Measurements from ENCODE around the gene POLE3. TPM values are rescaled to one million over a fixed set of nuclear protein-coding genes. Genes with fewer than 3 reads are reported as not detected.

The POLE3 gene
- total and polyA plus RNA-seq, 2 donors (not counting 1 experiment from before 2014, with no cell fraction given) = 50.3 to 60.7 TPM

DNA sequence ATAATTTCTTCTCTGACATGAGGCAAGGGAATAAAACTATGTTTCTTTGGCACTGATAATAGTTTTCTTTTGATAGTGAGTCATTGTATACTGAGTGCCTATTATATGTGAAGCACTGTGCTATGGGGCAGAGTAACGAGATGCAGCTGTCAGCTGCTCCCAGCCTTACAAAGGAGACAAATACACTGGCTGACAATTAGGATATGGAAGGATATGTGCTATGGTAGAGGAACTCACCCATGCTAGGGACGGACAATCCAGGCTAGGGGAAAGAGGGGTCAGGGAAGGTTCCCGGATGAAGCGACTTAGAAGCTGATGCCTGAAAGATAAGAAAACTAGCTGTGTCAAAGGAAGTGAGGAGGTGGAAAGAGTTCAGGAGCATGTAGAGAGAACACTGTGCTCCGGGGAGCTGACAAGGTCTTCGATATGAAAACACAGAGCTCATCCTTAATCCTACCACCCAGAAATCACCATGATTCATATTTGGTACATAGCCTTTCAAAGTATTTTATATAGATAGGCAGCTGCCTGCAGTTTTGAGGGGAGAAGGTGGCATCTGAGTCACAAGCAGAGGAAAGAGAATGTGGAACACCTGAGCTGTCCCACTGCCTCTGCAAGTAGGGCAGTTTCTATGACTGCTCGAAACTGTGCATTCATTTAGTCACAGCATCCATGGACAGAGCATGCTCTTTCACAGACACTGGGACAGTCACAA is 49.0 kb downstream of the POLE3 start:
- no peak overlapping the region for H2AFZ ChIP-seq (ENCODE audit: insufficient read depth, low read depth, low read length, poor library complexity, severe bottlenecking)
- TF ChIP-seq, protein P1, sequence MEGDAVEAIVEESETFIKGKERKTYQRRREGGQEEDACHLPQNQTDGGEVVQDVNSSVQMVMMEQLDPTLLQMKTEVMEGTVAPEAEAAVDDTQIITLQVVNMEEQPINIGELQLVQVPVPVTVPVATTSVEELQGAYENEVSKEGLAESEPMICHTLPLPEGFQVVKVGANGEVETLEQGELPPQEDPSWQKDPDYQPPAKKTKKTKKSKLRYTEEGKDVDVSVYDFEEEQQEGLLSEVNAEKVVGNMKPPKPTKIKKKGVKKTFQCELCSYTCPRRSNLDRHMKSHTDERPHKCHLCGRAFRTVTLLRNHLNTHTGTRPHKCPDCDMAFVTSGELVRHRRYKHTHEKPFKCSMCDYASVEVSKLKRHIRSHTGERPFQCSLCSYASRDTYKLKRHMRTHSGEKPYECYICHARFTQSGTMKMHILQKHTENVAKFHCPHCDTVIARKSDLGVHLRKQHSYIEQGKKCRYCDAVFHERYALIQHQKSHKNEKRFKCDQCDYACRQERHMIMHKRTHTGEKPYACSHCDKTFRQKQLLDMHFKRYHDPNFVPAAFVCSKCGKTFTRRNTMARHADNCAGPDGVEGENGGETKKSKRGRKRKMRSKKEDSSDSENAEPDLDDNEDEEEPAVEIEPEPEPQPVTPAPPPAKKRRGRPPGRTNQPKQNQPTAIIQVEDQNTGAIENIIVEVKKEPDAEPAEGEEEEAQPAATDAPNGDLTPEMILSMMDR (IDR thresholded peaks at IDR 0.05) = no peak
- TF ChIP-seq EZH2 (IDR thresholded peaks at IDR 0.05; ENCODE audit: borderline replicate concordance, insufficient read depth, low read depth, low read length, poor library complexity, severe bottlenecking) = no peak

DNA sequence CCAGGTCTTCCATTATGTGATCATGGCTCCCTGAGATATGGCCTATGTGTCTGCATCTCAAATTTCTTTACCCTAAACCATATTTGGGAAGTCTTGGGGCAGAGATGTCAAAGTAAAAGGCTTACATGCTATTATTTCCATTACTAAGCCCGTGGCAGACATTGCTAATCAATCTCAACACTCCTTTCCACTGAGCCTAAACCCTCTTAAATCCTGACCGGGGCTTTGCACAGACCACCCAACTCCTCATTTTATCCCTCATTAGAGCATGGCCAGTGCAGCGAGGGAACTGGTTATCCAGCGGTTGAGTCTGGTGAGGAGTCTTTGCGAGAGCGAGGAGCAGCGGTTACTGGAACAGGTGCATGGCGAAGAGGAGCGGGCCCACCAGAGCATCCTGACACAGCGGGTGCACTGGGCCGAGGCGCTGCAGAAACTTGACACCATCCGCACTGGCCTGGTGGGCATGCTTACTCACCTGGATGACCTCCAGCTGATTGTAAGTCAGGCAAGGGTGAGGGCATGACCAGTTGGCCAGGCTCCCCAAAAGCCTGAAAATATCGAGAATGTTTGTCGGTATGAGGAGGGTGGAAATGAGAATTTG is 50.1 kb downstream of the POLE3 start:
- POLR2A ChIA-PET = no interaction called here
- Histone ChIP-seq H3K79me2 (ENCODE audit: control insufficient read depth, insufficient read depth, low read length) (no peaks in the 10 kb centered on the region), H3K9me3 (ENCODE audit: control extremely low read depth in 1 of 3, control insufficient read depth in 2 of 3, insufficient read depth in 1 of 3, low read length in 2 of 3) (no peaks in the 10 kb centered on the region), H3K36me3 (replicated peaks in 1 of 2; ENCODE audit: control extremely low read depth in 1 of 2, control insufficient read depth in 1 of 2, extremely low read depth in 1 of 2, insufficient read depth in 2 of 2, low read length in 1 of 2) (no peaks in the 10 kb centered on the region), H3K4me3 (ENCODE audit: control extremely low read depth in 1 of 5, extremely low read depth in 1 of 5, insufficient read depth in 1 of 5, low read depth in 2 of 5, low read length in 4 of 5) (no peak overlapping the region), H3K9ac (ENCODE audit: low read length) (no peak overlapping the region), H2AFZ (ENCODE audit: insufficient read depth, low read depth, low read length, poor library complexity, severe bottlenecking) (no peak overlapping the region), H3K4me1 (ENCODE audit: control insufficient read depth in 2 of 2, insufficient read depth in 2 of 2, low read length in 2 of 2) (no peaks in the 10 kb centered on the region), H3K4me2 (replicated peaks; ENCODE audit: low read depth, low read length, poor library complexity, severe bottlenecking) (no peak overlapping the region), H3K27me3 (replicated peaks in 1 of 4; ENCODE audit: control extremely low read depth in 1 of 4, control insufficient read depth in 3 of 4, insufficient read depth in 4 of 4, low read length in 3 of 4) (no peaks in the 10 kb centered on the region), H3K27ac (ENCODE audit: low read length in 2 of 2) (no peak overlapping the region), H4K20me1 (ENCODE audit: control insufficient read depth, insufficient read depth, low read length, poor library complexity, severe bottlenecking) (no peaks in the 10 kb centered on the region)
- Mint-ChIP-seq H3K4me3 (no peak overlapping the region), H3K4me1 (no peaks in the 10 kb centered on the region), H3K9me3 (ENCODE audit: insufficient read depth) (no peaks in the 10 kb centered on the region), H3K27ac (no peak overlapping the region), H3K27me3 (peaks cover 4% of the 10 kb centered on the region)
- DNase-seq = no peak
- ATAC-seq (ENCODE audit: low read depth) = no peak
- intact Hi-C loops (cut with micrococcal nuclease) = no loop called here
- TF ChIP-seq, protein P1 (IDR thresholded peaks at IDR 0.05) = no peak
- no peak for TF ChIP-seq EZH2 (IDR thresholded peaks at IDR 0.05; ENCODE audit: borderline replicate concordance, insufficient read depth, low read depth, low read length, poor library complexity, severe bottlenecking)
- CTCF ChIA-PET = no interaction called here
- WGBS (ENCODE audit: insufficient coverage) = 98% methylated on average over 13 of the region's 15 CpGs

More for the DNA sequence above, 49.0 kb downstream of the POLE3 start:
- Mint-ChIP-seq H3K4me3 (no peak overlapping the region), H3K4me1 (no peaks in the 10 kb centered on the region), H3K27ac (no peak overlapping the region), H3K27me3 (peaks cover 4% of the 10 kb centered on the region), H3K9me3 (ENCODE audit: insufficient read depth) (no peaks in the 10 kb centered on the region)
- ATAC-seq (ENCODE audit: low read depth) (no peak), DNase-seq (no peak)
- intact Hi-C loops (cut with micrococcal nuclease) = no loop called here
- 93% methylated on average over 4 of the region's 7 CpGs for WGBS (ENCODE audit: insufficient coverage)
- ChIA-PET CTCF (no interaction called here), POLR2A (no interaction called here)
- Histone ChIP-seq H3K9me3 (ENCODE audit: control extremely low read depth in 1 of 3, control insufficient read depth in 2 of 3, insufficient read depth in 1 of 3, low read length in 2 of 3) (no peaks in the 10 kb centered on the region), H3K27me3 (replicated peaks in 1 of 4; ENCODE audit: control extremely low read depth in 1 of 4, control insufficient read depth in 3 of 4, insufficient read depth in 4 of 4, low read length in 3 of 4) (no peaks in the 10 kb centered on the region), H3K4me2 (replicated peaks; ENCODE audit: low read depth, low read length, poor library complexity, severe bottlenecking) (no peak overlapping the region), H3K4me1 (ENCODE audit: control insufficient read depth in 2 of 2, insufficient read depth in 2 of 2, low read length in 2 of 2) (no peaks in the 10 kb centered on the region), H3K9ac (ENCODE audit: low read length) (no peak overlapping the region), H3K27ac (ENCODE audit: low read length in 2 of 2) (no peak overlapping the region), H3K36me3 (replicated peaks in 1 of 2; ENCODE audit: control extremely low read depth in 1 of 2, control insufficient read depth in 1 of 2, extremely low read depth in 1 of 2, insufficient read depth in 2 of 2, low read length in 1 of 2) (no peaks in the 10 kb centered on the region), H4K20me1 (ENCODE audit: control insufficient read depth, insufficient read depth, low read length, poor library complexity, severe bottlenecking) (no peaks in the 10 kb centered on the region), H3K79me2 (ENCODE audit: control insufficient read depth, insufficient read depth, low read length) (no peaks in the 10 kb centered on the region), H3K4me3 (ENCODE audit: control extremely low read depth in 1 of 5, extremely low read depth in 1 of 5, insufficient read depth in 1 of 5, low read depth in 2 of 5, low read length in 4 of 5) (no peak overlapping the region)

Data from B cell (primary cell).